Neural progenitor cell (in vitro differentiated cells): ENCODE results near the gene ACAN. TPM values are rescaled to one million over a fixed set of nuclear protein-coding genes. Genes with fewer than 3 reads are reported as not detected.

ENCODE experiments used
- DNase-seq: peaks from one replicate; pipeline ENCODE4 v3.0.0-alpha.2; 2016; ENCODE audit warnings: low spot score
- H2AFZ ChIP-seq: fragments of 200-600 bp; sonication (generic); replicated peaks from 2 replicates; pipeline ENCODE4 v1.6.1; 2016; ENCODE audit warnings: antibody characterized with exemption
- H3F3A ChIP-seq: fragments of 200-600 bp; sonication (generic); 2 replicates; pipeline ENCODE4 v1.6.1; 2016; ENCODE audit warnings: antibody characterized with exemption, low read depth
- H3K27ac ChIP-seq: fragments of 200-600 bp; sonication (generic); 2 replicates; pipeline ENCODE4 v1.5.1; 2016; ENCODE audit warnings: mild to moderate bottlenecking
- H3K27me3 ChIP-seq: fragments of 200-600 bp; sonication (generic); 2 replicates; pipeline ENCODE4 v1.6.1; 2016; ENCODE audit warnings: mild to moderate bottlenecking, moderate library complexity
- H3K36me3 ChIP-seq: fragments of 200-600 bp; sonication (generic); 2 replicates; pipeline ENCODE4 v1.5.1; 2016
- H3K4me1 ChIP-seq: fragments of 200-600 bp; sonication (generic); 2 replicates; pipeline ENCODE4 v1.6.1; 2016; ENCODE audit warnings: mixed run types
- H3K4me2 ChIP-seq: fragments of 200-600 bp; sonication (generic); 2 replicates; pipeline ENCODE4 v1.6.1; 2016
- H3K4me3 ChIP-seq: fragments of 200-600 bp; sonication (generic); 2 replicates; pipeline ENCODE4 v1.5.1; 2016
- H3K79me2 ChIP-seq: fragments of 200-600 bp; sonication (generic); 2 replicates; pipeline ENCODE4 v1.6.1; 2016; ENCODE audit warnings: low read depth
- H3K9ac ChIP-seq: fragments of 200-600 bp; sonication (generic); 2 replicates; pipeline ENCODE4 v1.6.1; 2016
- H3K9me3 ChIP-seq: fragments of 200-600 bp; sonication (generic); 2 replicates; pipeline ENCODE4 v1.5.1; 2016; ENCODE audit warnings: low read depth
- H4K20me1 ChIP-seq: fragments of 200-600 bp; sonication (generic); 2 replicates; pipeline ENCODE4 v1.6.1; 2016; ENCODE audit warnings: low read depth
- H3K27ac Mint-ChIP-seq: 3 replicates; pipeline ENCODE4 v1.8.0; 2021; ENCODE audit warnings: mixed read lengths
- H3K27me3 Mint-ChIP-seq: 2 replicates; pipeline ENCODE4 v1.8.0; 2022; ENCODE audit warnings: low read depth, mild to moderate bottlenecking, inconsistent platforms, moderate library complexity, mixed read lengths; ENCODE audit not compliant: insufficient read depth
- H3K36me3 Mint-ChIP-seq: 3 replicates; pipeline ENCODE4 v1.8.0; 2021; ENCODE audit warnings: mixed read lengths
- H3K4me1 Mint-ChIP-seq: 3 replicates; pipeline ENCODE4 v1.8.0; 2021; ENCODE audit warnings: mixed read lengths
- H3K4me3 Mint-ChIP-seq: 3 replicates; pipeline ENCODE4 v1.8.0; 2021; ENCODE audit warnings: mild to moderate bottlenecking, moderate library complexity, mixed read lengths
- H3K9me3 Mint-ChIP-seq: 3 replicates; pipeline ENCODE4 v1.8.0; 2020; ENCODE audit warnings: mixed read lengths
- CTCF ChIP-seq: fragments of 200-600 bp; sonication (generic); IDR thresholded peaks from 2 replicates; pipeline ENCODE4 v1.5.1; 2017; ENCODE audit warnings: antibody characterized with exemption, mild to moderate bottlenecking
- EZH2 ChIP-seq: fragments of 200-600 bp; sonication (generic); IDR thresholded peaks from 2 replicates; pipeline ENCODE4 v1.6.1; 2017; ENCODE audit warnings: antibody characterized with exemption, mild to moderate bottlenecking, moderate library complexity
- EZH2phosphoT487 ChIP-seq: fragments of 200-600 bp; sonication (generic); IDR thresholded peaks from 2 replicates; pipeline ENCODE4 v1.6.1; 2017; ENCODE audit warnings: antibody characterized with exemption
- total RNA-seq: library from RNA; depleted of rRNA; stranded (reverse); fragments of >200 nt; gene quantifications from 2 replicates; pipeline ENCODE4 v1.2.3, GENCODE V29; 2015; ENCODE audit warnings: low replicate concordance

The ACAN gene
- total RNA-seq, 1 donor from 2014 or later: 0.06 TPM

GRCh38 chr15:88799341-88799740 is 3.9 kb upstream of the ACAN start:
- Mint-ChIP-seq H3K27ac (no peak overlapping the region), H3K36me3 (no peaks in the 10 kb centered on the region), H3K9me3 (no peaks in the 10 kb centered on the region), H3K4me3 (no peak overlapping the region), H3K27me3 (peaks cover 36% of the 10 kb centered on the region), H3K4me1 (peaks cover 3% of the 10 kb centered on the region)
- Histone ChIP-seq H3K9me3 (no peaks in the 10 kb centered on the region), H4K20me1 (peaks cover 7% of the 10 kb centered on the region), H3K27ac (no peak overlapping the region), H3K4me1 (peaks cover 6% of the 10 kb centered on the region), H2AFZ (no peak overlapping the region), H3K27me3 (peaks cover 72% of the 10 kb centered on the region), H3K36me3 (no peaks in the 10 kb centered on the region), H3K9ac (no peak overlapping the region), H3K4me3 (no peak overlapping the region), H3F3A (peaks cover 6% of the 10 kb centered on the region), H3K4me2 (no peak overlapping the region), H3K79me2 (no peaks in the 10 kb centered on the region)
- no peak for DNase-seq
- TF ChIP-seq EZH2 (no peak), CTCF (no peak), EZH2phosphoT487 (no peak)

- Mint-ChIP-seq H3K27me3 (peaks cover 42% of the 10 kb centered on the region), H3K9me3 (no peaks in the 10 kb centered on the region), H3K4me1 (peaks cover 3% of the 10 kb centered on the region), H3K4me3 (no peak overlapping the region), H3K36me3 (no peaks in the 10 kb centered on the region), H3K27ac (no peak overlapping the region)
- no peak overlapping the region for H3K27ac ChIP-seq
- DNase-seq: no peak
- H3F3A ChIP-seq: peaks cover 7% of the 10 kb centered on the region
- no peak overlapping the region for H3K9ac ChIP-seq
- TF ChIP-seq CTCF (no peak), EZH2phosphoT487 (no peak), EZH2 (no peak)
- H3K4me3 ChIP-seq: no peak overlapping the region
- H3K9me3 ChIP-seq: no peaks in the 10 kb centered on the region
- peaks cover 6% of the 10 kb centered on the region for H3K4me1 ChIP-seq
- no peak overlapping the region for H3K4me2 ChIP-seq
- no peak overlapping the region for H2AFZ ChIP-seq
- H4K20me1 ChIP-seq: peaks cover 11% of the 10 kb centered on the region
- no peaks in the 10 kb centered on the region for H3K36me3 ChIP-seq
- no peaks in the 10 kb centered on the region for H3K79me2 ChIP-seq
- peaks cover 79% of the 10 kb centered on the region for H3K27me3 ChIP-seq
Observed at GRCh38 chr15:88800026-88800425, 3.2 kb upstream of the ACAN start.

GRCh38 chr15:88800738-88801137 is 2.5 kb upstream of the ACAN start:
- Histone ChIP-seq H3F3A (peaks cover 10% of the 10 kb centered on the region), H3K27me3 (peaks cover 86% of the 10 kb centered on the region), H3K9ac (no peak overlapping the region), H3K4me3 (no peak overlapping the region), H3K4me2 (no peak overlapping the region), H3K36me3 (no peaks in the 10 kb centered on the region), H3K9me3 (no peaks in the 10 kb centered on the region), H3K79me2 (no peaks in the 10 kb centered on the region), H3K4me1 (peaks cover 6% of the 10 kb centered on the region), H3K27ac (no peak overlapping the region), H4K20me1 (peaks cover 11% of the 10 kb centered on the region), H2AFZ (no peak overlapping the region)
- no peaks in the 10 kb centered on the region for H3K36me3 Mint-ChIP-seq
- H3K4me1 Mint-ChIP-seq: peaks cover 3% of the 10 kb centered on the region
- H3K27ac Mint-ChIP-seq: no peak overlapping the region
- no peak for TF ChIP-seq CTCF
- no peak for TF ChIP-seq EZH2phosphoT487
- no peak for TF ChIP-seq EZH2
- H3K27me3 Mint-ChIP-seq: peaks cover 48% of the 10 kb centered on the region
- no peaks in the 10 kb centered on the region for H3K9me3 Mint-ChIP-seq
- peak overlapping the region; percentile 18 for H3K4me3 Mint-ChIP-seq
- DNase-seq: no peak
